GM12801 (cell line): Measurements from ENCODE around the gene SH3BP2.

Experiments used
- TF ChIP-seq, protein P1 (sequence below): IDR thresholded peaks from one replicate; pipeline ENCODE4 v1.5.1; 2011; ENCODE audit warnings: control low read depth; ENCODE audit not compliant: insufficient read length; ENCODE audit errors: extremely low read depth

The SH3BP2 gene

DNA sequence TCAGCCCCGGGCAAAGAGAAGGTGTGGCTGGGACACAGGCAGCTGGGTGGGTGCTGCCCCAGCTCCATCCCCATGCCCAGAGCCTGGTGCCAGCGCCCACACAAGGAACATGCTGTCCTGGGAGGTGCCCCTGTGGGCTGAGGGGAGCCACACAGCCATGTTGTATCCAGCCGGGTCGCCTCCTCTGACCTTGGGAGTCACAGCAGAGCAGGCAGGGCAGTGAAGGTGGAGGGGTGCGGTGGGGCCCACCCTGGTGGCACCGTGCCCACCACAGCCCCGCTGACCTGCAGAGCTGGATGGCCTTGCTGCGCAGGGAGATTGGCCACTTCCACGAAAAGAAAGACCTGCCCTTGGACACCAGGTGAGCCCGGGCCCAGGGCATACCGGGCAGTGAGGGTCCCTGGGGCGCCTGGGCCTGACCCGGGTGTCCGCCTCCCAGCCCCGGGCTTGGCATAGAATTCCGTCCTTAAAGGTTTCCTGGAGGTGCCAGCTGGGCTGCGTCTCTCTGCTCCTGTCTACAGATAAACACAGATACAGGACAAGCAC, 32.0 kb downstream of the SH3BP2 start:
- TF ChIP-seq, protein P1, sequence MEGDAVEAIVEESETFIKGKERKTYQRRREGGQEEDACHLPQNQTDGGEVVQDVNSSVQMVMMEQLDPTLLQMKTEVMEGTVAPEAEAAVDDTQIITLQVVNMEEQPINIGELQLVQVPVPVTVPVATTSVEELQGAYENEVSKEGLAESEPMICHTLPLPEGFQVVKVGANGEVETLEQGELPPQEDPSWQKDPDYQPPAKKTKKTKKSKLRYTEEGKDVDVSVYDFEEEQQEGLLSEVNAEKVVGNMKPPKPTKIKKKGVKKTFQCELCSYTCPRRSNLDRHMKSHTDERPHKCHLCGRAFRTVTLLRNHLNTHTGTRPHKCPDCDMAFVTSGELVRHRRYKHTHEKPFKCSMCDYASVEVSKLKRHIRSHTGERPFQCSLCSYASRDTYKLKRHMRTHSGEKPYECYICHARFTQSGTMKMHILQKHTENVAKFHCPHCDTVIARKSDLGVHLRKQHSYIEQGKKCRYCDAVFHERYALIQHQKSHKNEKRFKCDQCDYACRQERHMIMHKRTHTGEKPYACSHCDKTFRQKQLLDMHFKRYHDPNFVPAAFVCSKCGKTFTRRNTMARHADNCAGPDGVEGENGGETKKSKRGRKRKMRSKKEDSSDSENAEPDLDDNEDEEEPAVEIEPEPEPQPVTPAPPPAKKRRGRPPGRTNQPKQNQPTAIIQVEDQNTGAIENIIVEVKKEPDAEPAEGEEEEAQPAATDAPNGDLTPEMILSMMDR = no peak

DNA sequence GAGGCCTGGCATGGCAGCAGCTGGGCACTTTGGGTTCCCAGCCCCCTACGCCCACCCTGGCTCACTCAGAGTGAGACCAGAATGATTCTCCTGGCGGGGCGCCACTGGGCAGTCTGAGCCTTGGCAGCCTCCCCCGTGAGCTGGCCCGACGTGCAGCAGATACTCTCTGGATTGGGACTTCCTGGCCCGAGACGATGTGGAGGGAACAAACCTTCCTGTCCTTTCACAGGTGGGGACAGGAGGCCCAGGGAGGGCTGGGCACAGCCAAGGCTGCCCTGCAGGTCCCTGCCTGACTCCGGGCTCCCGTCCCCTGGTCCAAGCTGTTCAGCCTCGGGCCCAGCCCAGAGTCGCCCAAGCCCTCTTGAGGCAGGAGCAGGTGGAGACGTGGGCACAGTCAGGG, 32.9 kb downstream of the SH3BP2 start:
- TF ChIP-seq, protein P1 = no peak

DNA sequence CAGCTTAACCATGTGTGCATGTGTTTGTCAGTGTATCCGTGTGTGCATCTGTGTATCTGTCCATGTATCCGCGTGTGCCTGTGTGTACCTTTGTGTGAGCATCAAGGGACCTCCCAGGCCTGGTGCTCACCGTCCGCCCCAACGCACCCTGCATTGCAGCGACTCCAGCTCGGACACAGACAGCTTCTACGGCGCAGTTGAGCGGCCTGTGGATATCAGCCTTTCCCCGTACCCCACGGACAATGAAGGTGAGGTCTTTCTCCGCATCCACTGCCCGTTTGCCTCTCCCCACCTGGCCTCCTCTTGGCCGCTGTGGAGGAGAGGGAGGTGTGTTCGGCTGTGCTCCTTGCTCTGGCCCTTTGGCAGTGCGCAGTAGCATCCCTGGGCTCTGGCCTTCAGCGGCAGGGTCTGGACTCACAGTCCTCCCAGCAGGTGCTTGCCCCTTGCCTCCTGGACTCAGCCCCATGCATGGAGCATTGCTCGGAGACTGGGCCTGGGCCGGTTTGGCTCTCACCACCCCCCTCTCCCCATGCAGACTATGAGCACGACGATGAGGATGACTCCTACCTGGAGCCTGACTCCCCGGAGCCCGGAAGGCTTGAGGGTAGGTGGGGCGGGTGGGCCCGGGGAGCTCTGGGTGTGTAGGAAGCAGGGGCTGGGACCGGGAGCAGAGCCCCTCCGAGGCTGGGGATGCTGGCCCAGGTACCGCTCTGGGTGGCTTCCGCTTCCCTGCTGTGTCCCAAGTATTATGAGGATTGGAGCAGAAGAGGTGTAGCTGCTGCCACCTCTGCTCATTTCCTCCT, 34.4 kb downstream of the SH3BP2 start:
- TF ChIP-seq, protein P1 = no peak

DNA sequence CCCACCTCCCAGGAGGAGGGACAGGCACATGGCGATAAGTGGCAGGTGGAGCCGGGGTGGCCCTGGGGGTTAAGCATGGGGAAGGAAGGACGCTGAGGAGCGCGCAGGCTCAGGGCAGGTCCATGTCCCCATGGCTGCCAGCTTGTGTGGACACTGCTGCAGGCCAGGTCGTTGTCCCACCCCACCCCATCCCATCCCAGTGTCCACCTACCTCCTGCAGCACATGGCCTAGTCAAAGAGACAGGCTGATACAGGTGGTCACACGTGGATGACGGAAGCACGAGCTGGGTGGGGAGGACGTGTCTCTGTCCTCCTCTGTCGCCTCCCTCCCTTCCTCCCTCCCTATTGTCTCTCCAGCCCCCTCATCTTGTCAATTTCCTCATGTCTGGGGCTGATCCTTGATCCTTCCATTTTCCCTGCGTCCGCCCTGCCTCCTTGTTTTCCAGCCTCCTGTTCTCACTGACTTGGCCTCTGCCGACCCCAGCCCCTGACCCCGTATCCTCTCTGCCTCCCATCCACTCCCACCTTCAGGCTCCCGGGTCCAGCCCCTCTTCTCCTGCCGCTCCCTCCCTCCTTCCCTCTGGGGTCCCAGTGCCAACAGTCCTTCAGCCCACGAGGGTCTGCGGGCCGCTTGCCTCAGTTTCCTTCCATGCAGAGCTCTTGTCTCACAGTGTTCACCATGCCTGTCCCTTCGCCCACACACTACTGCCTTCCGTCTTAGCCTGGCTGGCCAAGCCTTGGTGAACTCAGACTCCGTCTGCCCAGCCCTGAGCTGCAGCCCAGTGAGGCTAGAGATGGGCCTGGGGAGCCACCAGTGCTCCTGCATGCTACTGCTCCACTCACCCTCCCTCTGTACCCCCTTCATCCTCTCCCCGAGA, 35.2 kb downstream of the SH3BP2 start:
- TF ChIP-seq, protein P1 = no peak

DNA sequence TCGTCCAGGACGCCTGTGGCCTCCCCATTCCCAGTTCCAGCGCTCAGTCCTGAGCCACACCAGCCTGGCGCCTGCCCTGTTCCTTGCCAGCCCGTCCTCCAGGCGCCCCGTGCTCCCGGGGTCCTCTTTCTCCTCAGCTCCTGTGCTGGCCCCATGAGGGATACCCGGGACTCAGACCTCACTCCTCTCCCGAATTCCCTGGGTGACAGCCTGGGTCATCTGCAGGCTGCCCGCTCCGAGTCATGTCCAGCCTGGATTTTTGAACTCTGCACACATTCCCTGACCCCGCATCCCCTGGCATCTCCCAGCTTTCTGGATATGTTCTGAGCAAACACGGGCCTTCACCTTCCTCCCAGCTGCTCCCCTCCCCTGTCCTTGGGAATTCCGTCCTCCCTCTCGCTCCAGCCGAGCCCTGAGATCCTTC, 35.9 kb downstream of the SH3BP2 start:
- TF ChIP-seq, protein P1 = no peak

DNA sequence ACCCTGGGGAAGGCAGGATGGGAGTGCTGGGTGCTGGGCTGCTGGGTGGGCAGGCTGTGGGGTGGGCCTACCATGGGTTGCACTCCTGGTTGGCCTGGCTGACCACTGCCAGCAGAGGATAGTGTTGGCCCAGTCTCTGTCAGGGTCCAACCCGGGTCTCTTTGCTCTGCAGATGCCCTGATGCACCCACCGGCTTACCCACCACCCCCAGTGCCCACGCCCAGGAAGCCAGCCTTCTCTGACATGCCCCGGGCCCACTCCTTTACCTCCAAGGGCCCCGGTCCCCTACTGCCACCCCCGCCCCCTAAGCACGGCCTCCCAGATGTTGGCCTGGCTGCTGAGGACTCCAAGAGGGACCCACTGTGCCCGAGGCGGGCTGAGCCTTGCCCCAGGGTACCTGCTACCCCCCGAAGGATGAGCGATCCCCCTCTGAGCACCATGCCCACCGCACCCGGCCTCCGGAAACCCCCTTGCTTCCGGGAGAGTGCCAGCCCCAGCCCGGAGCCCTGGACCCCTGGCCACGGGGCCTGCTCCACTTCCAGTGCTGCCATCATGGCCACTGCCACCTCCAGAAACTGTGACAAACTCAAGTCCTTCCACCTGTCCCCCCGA, 36.5 kb downstream of the SH3BP2 start:
- TF ChIP-seq, protein P1 = no peak
